Measurements from ENCODE around the gene ELAVL1.

Gene ELAVL1

GRCh38 chr19:7910321-7911161 lies 94.9 kb downstream of the ELAVL1 start:
- no peak for TF ChIP-seq CTCF (IDR thresholded peaks at IDR 0.05; ENCODE audit: low read length, missing control alignments)
- H3K4me3 ChIP-seq (replicated peaks; ENCODE audit: low read depth, low read length): no peak overlapping the region
- no peak for DNase-seq (ENCODE audit: low read depth)

- DNase-seq (ENCODE audit: low read depth): no peak
- H3K4me3 ChIP-seq (replicated peaks; ENCODE audit: low read depth, low read length): no peak overlapping the region
- TF ChIP-seq CTCF (IDR thresholded peaks at IDR 0.05; ENCODE audit: low read length, missing control alignments): no peak
These were observed 95.9 kb downstream of the ELAVL1 start for GRCh38 chr19:7909471-7910067.

- DNase-seq (ENCODE audit: low read depth): no peak
- TF ChIP-seq CTCF (IDR thresholded peaks at IDR 0.05; ENCODE audit: low read length, missing control alignments): no peak
- H3K4me3 ChIP-seq (replicated peaks; ENCODE audit: low read depth, low read length): no peak overlapping the region
These were observed 96.5 kb downstream of the ELAVL1 start for GRCh38 chr19:7908742-7909461.
